CD4-positive, alpha-beta T cell treated with Interleukin-6 at 100 ng/mL for 8 hours (primary cell): Measurements from ENCODE around the gene FGF7.
"Not testable (repeated sequence)": the region's sequence is repeated elsewhere in the genome, so short reads cannot be mapped to it uniquely, and the experiment has no call there.

Source experiments
- DNase-seq: peaks from one replicate; pipeline ENCODE4 v3.0.0-alpha.2; 2020; ENCODE audit warnings: mixed read lengths, low spot score

The FGF7 gene

GRCh38 chr15:49423021-49423420 lies at the start of gene FGF7:
TSS of gene FGF7 (plus strand) at chr15:49423242. CDS start at chr15:49424298, 1,056 bp downstream.
- DNase-seq: no peak

- DNase-seq: no peak
Observed at GRCh38 chr15:49379996-49380395, 43.0 kb upstream of the FGF7 start.

GRCh38 chr15:49380912-49381311 lies 42.1 kb upstream of the FGF7 start:
- no peak for DNase-seq

- no peak for DNase-seq
Observed at GRCh38 chr15:49382394-49382793, 40.6 kb upstream of the FGF7 start.

GRCh38 chr15:49383266-49383665 lies 39.8 kb upstream of the FGF7 start:
- no peak for DNase-seq

- no peak for DNase-seq
Observed at GRCh38 chr15:49387471-49387870, 35.6 kb upstream of the FGF7 start.

GRCh38 chr15:49402515-49403296 lies 20.3 kb upstream of the FGF7 start:
- DNase-seq: not testable (repeated sequence)

GRCh38 chr15:49406352-49407118 lies 16.5 kb upstream of the FGF7 start:
- no peak for DNase-seq

- no peak for DNase-seq
Observed at GRCh38 chr15:49410641-49411040, 12.4 kb upstream of the FGF7 start.

GRCh38 chr15:49412797-49413196 lies 10.2 kb upstream of the FGF7 start:
- no peak for DNase-seq

- no peak for DNase-seq
Observed at GRCh38 chr15:49415149-49415548, 7.9 kb upstream of the FGF7 start.

- DNase-seq: no peak
Observed at GRCh38 chr15:49415638-49416037, 7.4 kb upstream of the FGF7 start.

- no peak for DNase-seq
Observed at GRCh38 chr15:49418811-49419210, 4.2 kb upstream of the FGF7 start.

GRCh38 chr15:49421991-49422390 lies 1.1 kb upstream of the FGF7 start:
- DNase-seq: peak; percentile 20

GRCh38 chr15:49423901-49424550 lies 984 bp downstream of the FGF7 start:
- DNase-seq: no peak

- no peak for DNase-seq
Observed at GRCh38 chr15:49424954-49425353, 1.9 kb downstream of the FGF7 start.

- no peak for DNase-seq
Observed at GRCh38 chr15:49427372-49427771, 4.3 kb downstream of the FGF7 start.

- DNase-seq: no peak
Observed at GRCh38 chr15:49428409-49429095, 5.5 kb downstream of the FGF7 start.

GRCh38 chr15:49430046-49430445 lies 7.0 kb downstream of the FGF7 start:
- DNase-seq: no peak

- no peak for DNase-seq
Observed at GRCh38 chr15:49435174-49435573, 12.1 kb downstream of the FGF7 start.

- no peak for DNase-seq
Observed at GRCh38 chr15:49436751-49437150, 13.7 kb downstream of the FGF7 start.

- no peak for DNase-seq
Observed at GRCh38 chr15:49438962-49439631, 16.1 kb downstream of the FGF7 start.
